AG09309 (cell line): Measurements from ENCODE around the gene GRID1.

Experiments used
- DNase-seq: peaks from one replicate; pipeline ENCODE4 v3.0.0-alpha.2; 2010; ENCODE audit warnings: low read depth
- H3K4me3 ChIP-seq: 2 replicates; pipeline ENCODE4 v1.5.1; 2011; ENCODE audit warnings: mild to moderate bottlenecking, low read depth, low read length, moderate library complexity; ENCODE audit not compliant: control insufficient read depth
- TF ChIP-seq, protein P1 (sequence below): IDR thresholded peaks from 2 replicates; pipeline ENCODE4 v1.5.1; 2011; ENCODE audit warnings: mild to moderate bottlenecking, low read depth, low read length, inconsistent platforms; ENCODE audit not compliant: insufficient read depth, control insufficient read depth; ENCODE audit errors: missing control alignments

GRID1 gene

GRCh38 chr10:86264481-86265231 lies 101.9 kb downstream of the GRID1 start:
- DNase-seq: no peak
- TF ChIP-seq, protein P1, sequence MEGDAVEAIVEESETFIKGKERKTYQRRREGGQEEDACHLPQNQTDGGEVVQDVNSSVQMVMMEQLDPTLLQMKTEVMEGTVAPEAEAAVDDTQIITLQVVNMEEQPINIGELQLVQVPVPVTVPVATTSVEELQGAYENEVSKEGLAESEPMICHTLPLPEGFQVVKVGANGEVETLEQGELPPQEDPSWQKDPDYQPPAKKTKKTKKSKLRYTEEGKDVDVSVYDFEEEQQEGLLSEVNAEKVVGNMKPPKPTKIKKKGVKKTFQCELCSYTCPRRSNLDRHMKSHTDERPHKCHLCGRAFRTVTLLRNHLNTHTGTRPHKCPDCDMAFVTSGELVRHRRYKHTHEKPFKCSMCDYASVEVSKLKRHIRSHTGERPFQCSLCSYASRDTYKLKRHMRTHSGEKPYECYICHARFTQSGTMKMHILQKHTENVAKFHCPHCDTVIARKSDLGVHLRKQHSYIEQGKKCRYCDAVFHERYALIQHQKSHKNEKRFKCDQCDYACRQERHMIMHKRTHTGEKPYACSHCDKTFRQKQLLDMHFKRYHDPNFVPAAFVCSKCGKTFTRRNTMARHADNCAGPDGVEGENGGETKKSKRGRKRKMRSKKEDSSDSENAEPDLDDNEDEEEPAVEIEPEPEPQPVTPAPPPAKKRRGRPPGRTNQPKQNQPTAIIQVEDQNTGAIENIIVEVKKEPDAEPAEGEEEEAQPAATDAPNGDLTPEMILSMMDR: no peak
- H3K4me3 ChIP-seq: no peak overlapping the region

GRCh38 chr10:86263907-86264306 lies 102.7 kb downstream of the GRID1 start:
- H3K4me3 ChIP-seq: no peak overlapping the region
- DNase-seq: no peak
- TF ChIP-seq, protein P1: no peak

- TF ChIP-seq, protein P1: no peak
- DNase-seq: no peak
Observed at GRCh38 chr10:86263209-86263608, 103.4 kb downstream of the GRID1 start.

GRCh38 chr10:86262688-86263181 lies 103.9 kb downstream of the GRID1 start:
- TF ChIP-seq, protein P1: no peak
- no peak for DNase-seq
- no peak overlapping the region for H3K4me3 ChIP-seq

More at GRCh38 chr10:86263209-86263608, 103.4 kb downstream of the GRID1 start:
- H3K4me3 ChIP-seq: no peak overlapping the region

DNA sequence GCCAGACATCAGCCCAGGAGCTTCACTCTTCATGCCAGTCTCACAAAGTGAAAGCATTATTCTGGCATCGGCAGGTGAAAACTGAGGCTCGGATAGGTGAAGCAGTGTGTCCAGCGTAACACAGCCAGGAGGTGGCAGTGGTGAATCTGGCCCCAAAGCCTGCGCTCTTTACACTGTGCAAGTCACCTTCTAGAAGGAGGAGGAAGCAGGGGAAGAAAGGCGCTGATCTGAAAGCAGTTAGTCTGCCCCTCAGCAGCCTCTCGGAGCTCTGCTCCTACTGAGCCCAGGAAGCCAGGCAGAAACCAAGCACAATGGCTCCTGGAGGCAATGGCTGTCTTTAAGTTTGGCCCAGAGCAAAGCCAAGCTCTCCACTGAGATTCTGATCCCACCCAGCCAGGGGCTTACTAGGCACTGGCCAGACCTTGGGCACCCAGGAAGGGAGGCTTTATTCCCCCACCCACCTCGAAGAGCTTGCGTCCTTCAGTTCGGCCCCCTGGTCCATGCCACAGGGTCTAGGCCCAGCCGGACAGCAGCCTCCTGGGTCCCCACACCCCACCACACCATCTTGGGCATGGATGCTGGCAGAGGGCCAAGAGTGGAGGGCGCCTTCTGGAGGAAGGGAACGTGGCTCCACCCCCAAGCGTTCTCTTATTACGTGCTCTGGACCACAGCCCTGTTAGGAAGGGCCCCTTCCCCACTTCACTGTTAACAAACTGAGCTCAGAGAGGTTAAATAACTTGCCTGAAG lies 104.5 kb downstream of the GRID1 start:
- no peak overlapping the region for H3K4me3 ChIP-seq
- no peak for DNase-seq
- TF ChIP-seq, protein P1: no peak

- H3K4me3 ChIP-seq: no peak overlapping the region
- DNase-seq: no peak
- TF ChIP-seq, protein P1: no peak
Observed at GRCh38 chr10:86261470-86261869, 105.1 kb downstream of the GRID1 start.
